ENCODE data around the gene CD209. TPM values are rescaled to one million over a fixed set of nuclear protein-coding genes. Genes with fewer than 3 reads are reported as not detected.

The CD209 gene
- total RNA-seq, 1 donor from 2014 or later, result 0.04 TPM

DNA sequence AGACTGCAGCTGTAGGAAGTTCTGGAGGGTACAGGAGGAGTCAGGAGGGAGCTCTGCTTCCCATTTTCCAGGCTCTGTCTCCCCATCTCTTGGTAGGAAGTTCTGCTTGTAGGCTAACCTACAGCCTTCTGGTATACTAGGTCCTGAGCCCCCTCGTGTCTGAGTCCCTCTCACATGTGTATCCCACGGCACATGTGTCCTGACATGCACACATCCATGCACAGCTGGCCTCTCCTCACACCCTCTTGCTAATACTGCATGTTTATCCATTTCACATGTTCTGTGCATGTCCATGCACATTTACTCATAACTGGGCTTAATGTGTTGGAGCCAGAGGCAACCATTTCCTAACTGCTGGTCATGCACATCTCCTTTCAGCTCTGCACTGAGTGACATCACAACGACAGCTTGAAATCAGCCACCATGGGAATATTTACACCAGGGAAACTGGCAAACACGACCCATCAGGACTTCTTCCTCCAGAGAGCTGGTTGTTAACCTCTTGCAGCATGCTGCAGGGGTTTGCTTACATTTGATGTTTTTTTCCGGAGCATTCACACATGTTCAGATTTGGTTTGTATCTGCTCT lies 3.0 kb downstream of the CD209 start:
- Histone ChIP-seq H3K27me3 (ENCODE audit: control insufficient read depth, insufficient read depth, low read length) (no peaks in the 10 kb centered on the region), H3K36me3 (ENCODE audit: control insufficient read depth, insufficient read depth, low read length) (no peaks in the 10 kb centered on the region), H3K4me3 (ENCODE audit: low read depth, low read length) (no peak overlapping the region)
- DNase-seq (ENCODE audit: low read depth), result no peak
- TF ChIP-seq, protein P1, sequence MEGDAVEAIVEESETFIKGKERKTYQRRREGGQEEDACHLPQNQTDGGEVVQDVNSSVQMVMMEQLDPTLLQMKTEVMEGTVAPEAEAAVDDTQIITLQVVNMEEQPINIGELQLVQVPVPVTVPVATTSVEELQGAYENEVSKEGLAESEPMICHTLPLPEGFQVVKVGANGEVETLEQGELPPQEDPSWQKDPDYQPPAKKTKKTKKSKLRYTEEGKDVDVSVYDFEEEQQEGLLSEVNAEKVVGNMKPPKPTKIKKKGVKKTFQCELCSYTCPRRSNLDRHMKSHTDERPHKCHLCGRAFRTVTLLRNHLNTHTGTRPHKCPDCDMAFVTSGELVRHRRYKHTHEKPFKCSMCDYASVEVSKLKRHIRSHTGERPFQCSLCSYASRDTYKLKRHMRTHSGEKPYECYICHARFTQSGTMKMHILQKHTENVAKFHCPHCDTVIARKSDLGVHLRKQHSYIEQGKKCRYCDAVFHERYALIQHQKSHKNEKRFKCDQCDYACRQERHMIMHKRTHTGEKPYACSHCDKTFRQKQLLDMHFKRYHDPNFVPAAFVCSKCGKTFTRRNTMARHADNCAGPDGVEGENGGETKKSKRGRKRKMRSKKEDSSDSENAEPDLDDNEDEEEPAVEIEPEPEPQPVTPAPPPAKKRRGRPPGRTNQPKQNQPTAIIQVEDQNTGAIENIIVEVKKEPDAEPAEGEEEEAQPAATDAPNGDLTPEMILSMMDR (IDR thresholded peaks at IDR 0.05; ENCODE audit: insufficient read depth, low read length, poor library complexity, severe bottlenecking), result no peak

DNA sequence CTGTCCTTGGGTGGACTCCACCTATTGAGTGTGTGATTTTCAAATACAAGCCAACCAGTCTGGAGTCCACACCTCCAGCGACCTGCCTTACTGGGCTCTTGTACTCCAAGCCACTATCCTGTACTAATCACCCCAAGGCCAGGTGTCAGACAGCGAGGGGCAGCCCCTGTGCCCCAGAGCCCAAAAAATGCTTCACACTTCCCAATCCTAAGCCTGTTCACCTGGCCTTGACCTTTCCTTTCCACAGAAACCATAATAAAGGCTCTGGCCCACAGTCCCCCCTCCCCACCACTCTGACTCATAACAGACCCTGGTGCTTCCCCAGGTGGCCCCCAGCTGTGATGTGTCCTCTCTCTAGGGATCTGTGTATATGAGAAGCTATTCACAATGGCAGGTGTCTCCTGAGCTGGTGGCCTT lies 3.9 kb downstream of the CD209 start:
- Histone ChIP-seq H3K4me3 (ENCODE audit: low read depth, low read length) (no peak overlapping the region), H3K36me3 (ENCODE audit: control insufficient read depth, insufficient read depth, low read length) (no peaks in the 10 kb centered on the region), H3K27me3 (ENCODE audit: control insufficient read depth, insufficient read depth, low read length) (no peaks in the 10 kb centered on the region)
- TF ChIP-seq, protein P1 (IDR thresholded peaks at IDR 0.05; ENCODE audit: insufficient read depth, low read length, poor library complexity, severe bottlenecking), result no peak
- no peak for DNase-seq (ENCODE audit: low read depth)

DNA sequence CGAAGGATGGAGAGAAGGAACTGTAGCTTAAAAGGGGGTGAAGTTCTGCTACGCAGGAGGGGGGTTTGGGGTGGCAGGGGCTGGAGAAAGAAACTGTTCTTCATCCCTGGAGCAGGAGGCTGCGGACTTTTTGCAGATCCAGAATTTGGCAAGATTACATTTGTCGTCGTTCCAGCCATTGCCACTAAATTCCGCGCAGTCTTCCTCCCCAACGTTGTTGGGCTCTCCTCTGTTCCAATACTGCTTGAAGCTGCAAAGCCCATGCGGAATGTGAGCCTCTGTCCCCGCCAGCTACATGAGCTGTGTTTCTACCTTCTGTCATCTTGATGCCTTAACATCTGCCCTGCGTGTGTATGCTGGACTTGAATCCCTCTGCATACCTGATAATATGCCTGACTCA lies 4.3 kb downstream of the CD209 start:
- Histone ChIP-seq H3K36me3 (ENCODE audit: control insufficient read depth, insufficient read depth, low read length) (no peaks in the 10 kb centered on the region), H3K4me3 (ENCODE audit: low read depth, low read length) (no peak overlapping the region), H3K27me3 (ENCODE audit: control insufficient read depth, insufficient read depth, low read length) (no peaks in the 10 kb centered on the region)
- TF ChIP-seq, protein P1 (IDR thresholded peaks at IDR 0.05; ENCODE audit: insufficient read depth, low read length, poor library complexity, severe bottlenecking), result no peak
- no peak for DNase-seq (ENCODE audit: low read depth)

DNA sequence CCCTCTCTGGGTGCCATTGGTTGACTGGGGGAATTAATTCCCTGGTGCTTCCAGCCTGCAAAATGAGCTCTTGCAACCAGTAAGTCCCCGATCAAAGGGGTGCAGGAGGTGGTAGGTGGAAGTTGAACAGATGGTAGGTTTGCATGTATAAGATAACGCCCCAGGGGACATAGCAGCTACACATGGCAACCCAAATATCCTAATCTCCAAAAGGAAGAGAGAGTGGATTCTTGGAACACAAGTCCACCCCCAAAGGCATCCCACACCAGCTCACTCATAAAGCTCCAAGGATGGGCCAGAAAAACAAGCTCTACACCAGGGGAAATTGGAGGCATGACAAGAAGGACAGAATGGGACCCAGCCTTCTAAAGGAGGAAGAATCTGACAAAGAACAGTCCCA lies 4.8 kb downstream of the CD209 start:
- H3K4me3 ChIP-seq (ENCODE audit: low read depth, low read length), result no peak overlapping the region
- no peaks in the 10 kb centered on the region for H3K36me3 ChIP-seq (ENCODE audit: control insufficient read depth, insufficient read depth, low read length)
- no peak for DNase-seq (ENCODE audit: low read depth)
- TF ChIP-seq, protein P1 (IDR thresholded peaks at IDR 0.05; ENCODE audit: insufficient read depth, low read length, poor library complexity, severe bottlenecking), result no peak
- H3K27me3 ChIP-seq (ENCODE audit: control insufficient read depth, insufficient read depth, low read length), result no peaks in the 10 kb centered on the region

DNA sequence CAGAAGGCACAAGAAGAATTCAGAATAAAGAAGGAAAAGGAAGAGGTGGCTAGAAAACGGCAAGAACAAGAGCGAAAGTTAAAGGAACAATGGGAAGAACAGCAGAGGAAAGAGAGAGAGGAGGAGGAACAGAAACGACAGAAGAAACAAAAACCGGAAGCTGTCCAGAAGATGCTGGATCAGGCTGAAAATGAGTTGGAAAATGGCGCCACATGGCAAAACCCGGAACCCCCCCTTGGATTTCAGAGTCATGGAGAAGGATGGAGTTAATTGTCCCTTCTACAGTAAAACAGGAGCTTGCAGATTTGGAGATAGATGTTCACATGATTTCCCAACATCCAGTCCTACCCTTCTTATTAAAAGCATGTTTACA lies 6.7 kb downstream of the CD209 start:
- DNase-seq (ENCODE audit: low read depth), result no peak

More for the DNA sequence above, 6.7 kb downstream of the CD209 start:
- Histone ChIP-seq H3K27me3 (ENCODE audit: control insufficient read depth, insufficient read depth, low read length) (peaks cover 2% of the 10 kb centered on the region), H3K4me3 (ENCODE audit: low read depth, low read length) (no peak overlapping the region), H3K36me3 (ENCODE audit: control insufficient read depth, insufficient read depth, low read length) (no peaks in the 10 kb centered on the region)
- TF ChIP-seq, protein P1 (IDR thresholded peaks at IDR 0.05; ENCODE audit: insufficient read depth, low read length, poor library complexity, severe bottlenecking), result no peak

All from kidney epithelial cell (primary cell).